NCI-H2227 treated with DMSO at 0.1 percent for 48 hours (cell line): Measurements from ENCODE around the gene RYK.
"Not testable (repeated sequence)": the region's sequence is repeated elsewhere in the genome, so short reads cannot be mapped to it uniquely, and the experiment has no call there.

Experiments used
- DNase-seq: peaks from one replicate; lab custom pipeline; 2025; lab: John Stamatoyannopoulos, UW

RYK gene

DNA sequence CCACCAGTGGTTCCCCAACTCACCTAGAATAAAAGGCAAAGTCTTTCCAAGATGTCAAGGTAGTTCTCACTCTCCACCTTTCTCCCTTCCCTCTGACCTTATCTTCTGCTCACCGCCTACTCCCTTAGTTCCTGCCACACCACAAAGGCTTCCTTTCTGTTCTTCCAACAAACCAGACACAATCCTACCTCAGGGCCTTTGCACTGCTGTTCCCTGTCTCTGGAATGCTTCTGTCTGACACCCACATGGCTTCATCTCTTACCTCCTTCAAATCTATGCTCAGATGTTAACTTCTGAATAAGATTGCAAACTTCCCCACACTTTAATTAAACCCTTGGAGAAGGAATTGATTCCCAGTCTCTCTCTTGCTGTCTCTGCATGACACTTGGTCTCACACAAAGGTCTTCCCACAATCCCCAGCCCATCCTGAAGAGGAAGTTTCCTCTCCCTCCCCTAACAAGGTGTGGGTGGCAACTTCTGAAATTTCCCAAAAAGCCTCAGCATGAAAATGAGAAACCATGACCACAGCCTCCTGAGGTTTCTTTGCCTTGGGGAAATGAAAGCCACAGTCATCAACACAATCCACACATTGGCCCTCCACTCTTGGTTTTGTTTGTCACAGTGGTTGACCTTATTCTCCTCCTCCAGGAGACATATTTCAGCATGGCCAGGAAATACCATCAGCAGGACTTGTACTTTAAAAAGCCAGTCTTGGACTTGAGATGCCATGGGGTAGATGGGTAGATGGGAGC, 3.0 kb upstream of the RYK start:
- DNase-seq: no peak

DNA sequence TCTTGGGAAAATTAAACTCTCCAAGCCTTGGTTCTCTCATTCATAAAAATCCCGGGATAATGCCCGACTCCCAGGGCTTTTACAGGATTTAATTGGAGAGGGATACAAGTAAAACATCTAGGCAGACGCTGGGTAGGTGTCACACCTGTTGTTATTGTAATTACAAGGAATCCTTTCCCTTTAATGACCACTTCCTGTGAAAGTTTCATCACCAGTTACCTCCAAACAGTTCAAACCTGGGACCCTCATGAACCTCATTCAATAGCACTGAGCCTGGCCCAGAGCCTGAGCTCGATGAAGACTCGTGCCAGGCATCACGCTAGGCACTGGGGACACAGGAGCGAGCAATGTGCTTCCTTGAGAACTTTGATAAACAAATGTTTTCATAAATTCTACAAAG, 2.1 kb upstream of the RYK start:
- no peak for DNase-seq

DNA sequence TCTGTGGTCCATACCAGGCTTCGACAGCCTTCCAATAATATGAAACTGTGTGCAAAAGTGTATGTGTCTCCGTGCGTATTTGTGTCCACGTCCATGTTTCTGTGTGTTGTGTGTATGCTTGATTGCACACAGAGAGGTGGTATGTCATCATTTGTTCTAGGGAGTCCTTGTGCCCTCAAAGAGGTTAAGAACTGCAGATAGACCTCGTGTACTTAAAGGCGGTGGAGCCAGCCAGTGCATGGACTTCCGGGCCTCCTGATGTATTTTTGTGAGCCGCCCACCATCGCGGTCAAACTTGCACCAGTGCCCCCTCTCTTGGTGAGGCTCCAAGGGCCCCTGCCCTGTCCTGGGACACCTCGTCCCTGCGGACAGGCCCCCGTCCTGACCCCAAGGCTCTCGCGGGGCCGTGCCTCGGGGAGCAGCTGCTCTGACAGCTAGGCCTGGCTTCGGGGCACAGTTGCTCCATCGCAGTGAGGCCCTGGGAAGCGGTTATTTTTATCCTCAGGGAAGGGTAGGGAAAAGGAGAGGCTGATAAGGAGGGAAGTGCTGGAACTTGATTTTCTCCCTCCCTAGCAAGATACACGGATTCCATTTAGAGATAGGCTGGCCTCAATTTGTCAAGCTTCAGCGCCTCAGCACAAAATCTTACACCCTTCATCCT, 1.2 kb upstream of the RYK start:
- no peak for DNase-seq

DNA sequence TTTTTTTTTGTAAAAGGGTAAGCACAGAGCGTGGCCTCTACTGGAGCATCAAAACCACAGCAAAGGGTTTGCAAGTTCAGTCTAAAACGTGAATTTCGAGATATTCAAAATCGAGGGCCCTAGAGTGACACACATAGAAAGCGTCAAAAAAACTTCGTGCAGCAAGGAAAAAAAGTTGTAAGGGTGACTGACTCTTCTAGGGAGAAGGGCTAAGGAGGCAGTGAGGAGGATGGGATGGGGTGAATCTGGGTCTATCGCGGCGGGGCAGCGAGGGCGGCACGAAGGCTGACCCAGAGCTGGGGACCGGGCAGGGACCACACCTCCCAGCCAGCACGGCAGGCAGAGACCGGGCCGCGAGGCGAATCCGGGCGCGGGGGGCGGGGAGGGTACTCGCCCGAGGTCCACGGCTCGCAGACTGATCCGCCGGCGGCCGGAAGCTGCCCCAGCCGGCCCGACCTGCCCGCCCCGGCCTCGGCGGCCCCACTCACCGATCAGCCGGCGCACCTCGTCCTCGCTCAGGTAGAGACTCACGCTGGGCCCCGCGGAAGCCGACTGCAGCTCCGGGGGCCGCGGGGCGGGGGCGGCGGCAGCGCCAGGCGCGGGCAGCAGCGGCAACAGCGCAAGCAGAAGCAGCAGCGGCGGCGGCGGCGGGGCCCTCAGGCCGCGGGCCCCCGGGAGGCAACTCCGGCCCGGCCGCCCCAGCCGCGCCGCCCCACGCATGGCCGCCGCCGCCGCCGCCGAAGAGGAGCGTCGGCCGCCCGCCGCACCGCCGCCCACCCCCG, 533 bp downstream of the RYK start:
- no peak for DNase-seq

DNA sequence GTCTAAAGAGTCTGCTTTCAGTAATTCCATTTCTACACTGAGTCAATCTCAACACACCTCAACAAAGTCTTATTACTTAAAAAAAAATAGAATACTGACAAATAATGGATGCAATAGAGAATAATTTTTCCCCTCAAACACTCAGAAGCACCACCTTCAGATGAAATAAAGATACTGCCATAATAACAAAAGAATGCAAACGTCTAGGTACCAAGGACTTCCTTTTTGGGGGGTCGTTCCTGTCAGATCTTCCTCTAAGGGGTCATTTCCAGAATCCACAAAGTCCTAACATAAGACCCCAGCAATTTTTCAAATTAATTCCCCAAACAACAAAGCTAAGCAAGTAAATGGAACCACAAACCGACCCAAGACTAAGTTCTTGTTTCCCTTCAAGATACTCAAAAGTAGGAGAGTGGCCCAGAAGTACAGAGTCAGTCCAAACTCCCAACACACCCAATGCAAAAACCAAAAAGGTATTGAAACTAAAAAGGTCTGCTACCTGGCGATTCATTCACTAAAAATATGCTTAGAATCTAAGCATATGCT, 1.3 kb downstream of the RYK start:
- peak; percentile 3 for DNase-seq

DNA sequence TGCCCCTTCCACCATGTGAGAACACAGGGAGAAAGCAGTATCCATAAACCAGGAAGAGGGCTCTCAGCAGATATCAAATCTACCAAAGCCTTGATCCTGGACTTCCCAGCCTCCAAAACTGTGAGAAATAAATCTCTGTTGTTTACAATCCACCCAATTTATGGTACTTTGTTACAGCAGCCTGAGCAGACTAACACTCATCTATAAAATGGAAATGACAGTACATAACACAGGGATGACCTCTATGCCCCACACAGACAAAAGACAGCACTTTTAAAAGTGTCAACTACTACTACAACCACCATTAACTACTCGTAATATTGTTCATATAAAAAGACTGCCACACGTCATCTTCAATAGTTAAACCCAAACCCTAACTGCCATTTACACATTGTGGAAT, 5.7 kb downstream of the RYK start:
- no peak for DNase-seq

DNA sequence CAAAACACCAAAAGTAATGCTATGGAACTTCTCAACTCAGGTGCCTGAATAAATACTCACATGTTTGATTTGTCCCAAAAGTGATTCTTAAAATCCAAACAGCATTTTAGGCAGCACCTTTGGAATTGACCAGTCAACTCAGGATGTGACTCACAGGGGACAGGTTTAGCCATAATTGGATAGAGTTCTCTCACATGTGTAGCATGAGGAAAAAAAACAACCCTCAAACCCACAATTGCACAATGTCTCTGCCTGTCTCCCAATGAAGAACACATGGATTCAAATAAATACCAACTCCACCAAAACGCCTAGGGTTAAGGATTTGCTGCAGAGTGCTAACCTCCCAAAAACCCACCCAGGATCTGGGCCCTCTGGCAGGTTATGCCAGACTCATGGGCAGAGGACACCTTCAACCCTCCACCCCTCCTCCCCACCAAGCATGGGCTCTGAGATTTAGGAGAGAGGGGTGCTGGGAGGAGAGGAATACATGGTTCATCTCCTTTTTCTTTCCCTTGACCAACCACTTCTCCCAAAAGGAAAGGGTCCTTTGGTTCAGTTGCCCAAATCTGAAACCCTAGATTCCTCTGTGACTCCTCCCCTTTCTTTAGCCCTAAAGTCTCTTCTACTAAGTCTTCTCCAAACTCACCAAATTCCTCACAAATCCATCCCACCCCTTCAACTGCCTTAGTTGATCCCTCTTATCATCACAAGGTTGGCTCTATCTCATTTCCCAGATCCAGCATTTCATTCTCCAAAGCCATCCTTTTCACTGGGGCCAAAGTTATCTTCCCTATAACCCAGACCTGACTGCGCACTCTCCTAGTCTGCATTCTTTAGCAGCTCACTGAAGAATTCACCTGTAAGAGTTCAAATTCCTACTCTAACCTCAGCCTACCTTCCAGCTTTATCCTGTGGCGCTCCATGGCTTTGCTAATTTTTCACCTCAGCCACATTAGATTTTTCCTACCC, 7.7 kb downstream of the RYK start:
- DNase-seq: no peak

DNA sequence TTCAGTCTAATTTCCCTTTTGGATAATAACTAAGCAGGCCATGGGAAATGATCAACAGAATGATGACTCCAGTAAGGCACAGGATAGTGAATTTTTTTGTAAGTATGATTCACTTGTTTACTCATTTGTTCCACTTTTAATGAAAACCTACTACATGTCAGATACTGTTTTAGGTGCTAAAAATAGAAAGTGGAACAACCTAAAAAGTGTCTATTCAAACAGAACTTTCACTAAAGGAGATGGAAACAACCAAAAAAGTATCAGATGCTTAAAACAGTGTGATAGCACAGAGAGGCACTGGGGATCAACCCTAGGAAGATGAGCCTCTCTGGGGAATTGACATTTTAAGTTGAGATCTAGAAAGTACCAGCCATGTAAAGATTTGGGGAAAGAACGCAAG, 11.1 kb downstream of the RYK start:
- DNase-seq: no peak

DNA sequence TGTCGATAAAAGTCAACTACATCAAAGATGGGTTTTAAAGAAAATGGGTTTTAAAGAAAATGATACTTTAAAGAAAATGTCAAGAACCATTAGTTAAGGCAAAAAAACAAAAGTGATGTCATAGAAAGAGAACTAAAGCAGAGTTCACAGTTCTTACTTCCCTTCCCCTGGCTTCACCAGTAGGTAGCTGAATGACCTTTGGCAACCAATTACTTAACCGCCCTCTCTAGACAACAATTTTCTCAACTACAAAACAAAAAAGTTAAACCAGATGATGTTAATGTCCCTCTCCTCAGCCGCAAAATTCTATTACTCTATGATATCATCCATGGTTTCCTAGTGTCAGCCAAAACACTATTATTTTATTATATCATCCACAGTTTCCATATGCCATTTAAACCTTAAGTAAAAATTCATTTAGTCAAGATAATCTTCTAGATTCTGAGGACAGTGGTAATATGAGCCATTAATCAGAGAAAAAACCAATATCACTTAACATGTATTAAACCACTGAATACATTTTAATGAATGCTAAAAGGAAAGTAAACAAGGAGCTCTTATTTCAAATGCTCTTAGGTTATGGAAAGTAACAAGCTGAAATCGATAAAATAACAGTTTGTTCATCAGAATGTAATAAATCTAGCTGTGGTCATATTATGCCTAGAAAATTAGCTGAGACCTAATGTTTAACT, 13.1 kb downstream of the RYK start:
- no peak for DNase-seq

DNA sequence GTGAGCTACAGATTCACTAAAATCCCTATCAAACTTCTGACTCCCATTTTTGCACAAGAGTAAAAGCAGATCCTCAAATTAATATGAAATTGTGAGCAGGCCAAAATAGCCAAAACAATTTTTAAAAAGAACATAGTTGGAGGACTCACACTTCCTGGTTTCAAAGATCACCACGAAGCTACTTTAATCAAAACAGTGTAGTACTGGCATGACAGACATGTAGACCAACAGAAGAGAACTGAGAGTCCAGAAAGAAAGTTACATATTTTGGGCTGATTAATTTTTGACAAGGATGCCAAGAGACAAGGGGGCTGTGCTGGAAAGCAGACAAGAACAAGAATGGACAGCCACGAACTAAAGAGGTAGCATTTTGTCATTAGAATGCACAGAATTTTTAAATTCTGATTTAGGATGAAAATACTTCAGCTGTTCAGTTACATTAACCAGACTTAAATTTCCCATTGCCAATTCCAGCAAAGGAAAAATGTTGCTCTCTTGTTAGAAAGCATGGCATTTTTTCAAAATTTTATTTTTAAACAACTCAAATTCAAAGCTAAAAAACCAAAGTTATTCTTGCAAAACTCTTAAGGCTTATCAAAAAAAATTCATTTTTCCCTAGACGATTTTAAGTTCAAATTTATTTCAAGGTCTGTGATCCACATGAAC, 14.0 kb downstream of the RYK start:
- no peak for DNase-seq

DNA sequence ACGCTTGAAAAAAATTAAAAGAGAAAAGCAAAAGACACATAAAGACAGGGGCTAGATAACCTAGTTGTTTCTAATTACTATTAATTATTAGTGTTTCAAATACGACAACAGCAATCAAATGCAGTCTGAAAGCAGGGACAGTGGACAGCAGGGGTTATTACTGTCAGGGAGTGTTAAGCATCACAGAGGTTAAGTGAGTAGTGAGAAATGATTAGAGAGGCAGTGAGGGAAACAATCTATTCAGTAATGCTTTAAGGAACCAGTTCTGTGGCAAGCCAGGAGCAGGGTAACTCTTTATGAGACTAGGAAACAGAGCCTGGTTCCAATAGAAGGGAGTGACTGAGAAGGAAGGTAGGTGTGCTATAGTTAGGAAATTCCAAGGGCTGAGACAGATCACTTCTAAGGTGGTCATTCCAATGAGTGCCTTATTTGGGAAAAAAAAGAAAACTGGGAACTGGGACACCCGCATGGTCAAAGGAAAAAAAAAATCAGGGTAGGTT, 15.0 kb downstream of the RYK start:
- DNase-seq: no peak

DNA sequence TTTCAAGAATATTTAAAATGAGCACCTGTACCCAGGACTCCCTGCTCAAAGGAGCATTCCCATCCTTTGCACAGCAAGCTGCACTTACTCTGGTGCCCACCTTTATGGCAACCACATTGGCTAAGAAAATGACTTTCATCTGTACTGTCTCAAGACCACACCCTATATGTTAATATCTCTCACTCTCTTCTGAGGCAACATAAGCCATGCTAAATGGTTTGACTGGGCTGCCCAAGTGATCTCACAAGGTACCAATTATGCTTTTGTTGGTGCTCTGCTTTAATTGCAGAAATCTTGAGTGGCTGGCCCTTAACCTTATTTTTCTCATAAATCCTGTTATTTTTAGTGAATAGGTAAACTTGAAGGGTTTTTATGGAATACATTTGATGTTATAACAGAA, 17.7 kb downstream of the RYK start:
- DNase-seq: no peak

DNA sequence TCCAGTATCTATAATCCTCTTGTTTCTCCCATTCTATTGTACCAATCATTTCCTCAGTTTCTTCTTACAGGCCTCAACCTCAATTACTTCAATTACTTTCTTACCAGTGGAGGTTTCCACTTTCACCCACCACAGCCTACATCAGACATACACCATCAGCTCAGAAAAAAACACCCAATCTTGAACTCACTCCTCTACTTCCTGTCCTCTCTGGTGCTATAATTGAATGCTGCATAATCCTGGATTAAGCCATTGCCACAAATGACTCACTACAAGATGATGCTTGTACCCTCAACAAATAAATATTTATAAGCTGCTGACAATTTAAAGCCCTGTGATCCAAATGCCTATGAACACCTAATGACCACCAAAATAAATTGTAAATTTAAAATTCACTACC, 18.5 kb downstream of the RYK start:
- DNase-seq: no peak

DNA sequence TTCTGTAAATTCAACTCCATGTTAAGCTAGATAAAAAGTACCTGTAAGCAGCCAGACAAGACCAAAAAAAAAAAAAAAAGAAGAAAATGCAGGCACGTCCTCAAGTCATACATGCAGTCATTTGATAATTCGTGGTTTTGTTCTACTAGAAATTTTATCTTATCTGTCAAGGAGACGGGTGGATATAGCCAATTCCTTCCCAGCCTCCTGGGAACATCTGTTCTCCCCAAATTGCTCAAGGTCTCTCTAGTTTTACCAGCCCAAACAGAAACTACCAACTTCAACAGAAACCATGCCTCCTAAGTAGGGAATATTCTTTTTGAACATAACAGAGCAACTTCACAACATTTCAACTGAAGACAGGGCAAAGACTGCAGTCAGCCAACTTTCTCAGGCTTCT, 19.5 kb downstream of the RYK start:
- no peak for DNase-seq

DNA sequence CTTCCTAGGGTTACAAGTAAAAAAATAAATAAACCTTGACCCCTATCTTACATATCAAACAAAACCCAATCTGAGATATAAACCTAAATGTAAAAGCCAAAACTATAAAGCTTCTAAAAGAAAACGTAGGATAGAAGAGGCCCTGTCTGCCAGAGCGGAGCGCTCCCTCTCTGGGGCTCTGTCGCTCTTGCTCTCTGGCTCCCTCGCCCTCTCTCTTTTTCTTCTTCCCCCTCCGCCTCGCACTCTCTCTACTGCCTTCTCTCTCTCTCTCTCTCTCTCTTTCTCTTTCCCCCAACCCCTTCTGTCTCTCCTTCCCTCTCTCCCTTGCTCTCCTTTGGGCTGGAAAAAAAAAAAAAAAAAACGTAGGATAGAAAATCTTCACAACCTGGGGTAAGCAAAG, 21.6 kb downstream of the RYK start:
- DNase-seq: no peak

DNA sequence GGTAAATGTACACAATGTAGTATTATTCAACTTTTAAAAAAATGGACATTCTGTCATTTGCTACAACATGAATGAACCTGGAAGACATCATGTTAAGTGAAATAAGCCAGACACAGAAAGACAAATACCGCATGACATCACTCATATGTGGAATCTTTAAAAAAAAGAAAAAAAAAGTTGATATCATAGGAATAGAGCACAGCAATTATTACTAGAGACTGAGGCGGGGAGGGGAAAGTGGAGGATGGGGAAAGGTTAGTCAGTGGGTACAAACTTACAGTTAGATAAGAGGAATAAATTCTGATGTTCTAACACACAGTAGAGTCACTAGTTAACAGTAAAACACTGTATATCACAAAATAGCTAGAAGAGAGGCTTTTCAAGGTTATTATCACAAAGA, 22.2 kb downstream of the RYK start:
- no peak for DNase-seq

DNA sequence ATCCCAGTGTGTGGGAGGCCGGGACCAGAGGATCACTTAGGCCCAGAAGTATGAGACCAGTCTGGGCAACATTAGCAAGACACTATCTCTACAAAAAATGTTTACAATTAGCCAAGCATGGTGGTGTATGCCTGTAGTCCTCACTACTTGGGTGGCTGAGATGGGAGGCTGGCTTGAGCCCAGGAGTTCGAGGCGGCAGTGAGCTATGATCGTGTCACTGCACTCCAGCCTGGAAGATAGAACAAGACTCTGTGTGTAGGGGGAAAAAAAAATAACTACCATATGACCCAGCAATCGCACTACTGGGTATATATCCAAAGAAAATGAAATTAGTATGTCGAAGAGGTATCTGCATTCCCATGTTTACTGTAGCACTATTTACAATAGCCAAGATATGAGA, 22.6 kb downstream of the RYK start:
- no peak for DNase-seq

DNA sequence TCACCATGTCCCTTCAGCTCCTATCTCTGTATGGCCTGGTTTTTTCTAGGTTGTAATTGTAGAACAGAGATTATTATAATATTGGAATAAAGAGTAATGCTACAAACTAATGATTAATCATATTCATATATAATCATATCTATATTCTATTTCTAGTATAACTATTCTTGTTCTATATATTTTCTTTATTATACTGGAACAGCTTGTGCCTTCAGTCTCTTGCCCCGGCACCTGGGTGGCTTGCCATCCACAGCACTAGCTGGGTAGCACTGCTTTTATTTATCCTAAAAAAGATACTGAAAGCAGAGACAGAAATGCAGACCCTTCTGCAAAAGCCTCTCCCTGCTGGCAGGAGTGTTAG, 25.9 kb downstream of the RYK start:
- not testable (repeated sequence) for DNase-seq

DNA sequence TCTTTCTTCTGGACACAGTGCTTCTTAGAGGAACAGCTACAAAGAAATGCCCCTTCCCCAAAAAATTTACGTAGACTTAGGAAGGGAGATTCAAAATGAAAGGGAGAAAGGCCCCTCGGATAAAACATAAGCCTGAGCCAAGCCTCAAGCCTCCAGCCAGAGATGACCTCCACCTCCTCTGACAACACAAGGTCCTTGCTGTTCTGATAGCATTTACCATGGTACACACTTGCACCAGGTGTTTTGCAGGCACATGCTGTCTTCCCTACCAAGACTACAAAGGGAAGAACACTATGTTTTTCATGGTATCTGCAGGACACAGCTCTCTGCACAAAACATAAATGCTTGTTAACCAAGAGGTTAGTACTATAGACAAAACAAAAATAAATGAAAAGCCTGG, 27.8 kb downstream of the RYK start:
- DNase-seq: no peak

DNA sequence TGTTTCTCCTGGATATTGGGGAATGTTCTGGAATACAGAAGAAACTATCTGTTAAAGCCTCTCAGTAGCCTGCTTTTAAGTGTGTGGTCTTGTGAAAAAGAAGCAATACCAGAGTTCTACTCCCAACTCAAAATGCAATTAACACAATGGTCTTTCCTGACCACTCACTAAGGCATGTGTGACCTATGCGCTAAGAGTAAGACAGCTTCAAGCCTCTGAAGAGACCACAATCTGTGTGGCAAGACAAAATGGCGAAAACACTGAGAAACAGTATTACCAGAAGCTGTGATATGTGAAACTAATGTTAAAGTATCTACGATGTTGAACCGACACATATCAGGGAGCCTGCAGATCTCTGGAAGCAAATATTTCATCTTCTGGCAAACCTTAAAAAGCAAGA, 33.8 kb downstream of the RYK start:
- DNase-seq: no peak
